BE2C (cell line): ENCODE data around the gene ADK.

Experiments used
- DNase-seq: peaks from one replicate; pipeline ENCODE4 v3.0.0-alpha.2; 2020
- H3K27me3 ChIP-seq: fragments of 250-450 bp; sonication (Bioruptor Pico); 2 replicates; pipeline ENCODE4 v1.5.1; 2020; ENCODE audit warnings: mild to moderate bottlenecking
- H3K36me3 ChIP-seq: fragments of 250-450 bp; sonication (Bioruptor Pico); 2 replicates; pipeline ENCODE4 v1.5.1; 2020; ENCODE audit warnings: mild to moderate bottlenecking
- H3K4me1 ChIP-seq: fragments of 250-450 bp; sonication (Bioruptor Pico); 2 replicates; pipeline ENCODE4 v1.5.1; 2020
- H3K4me3 ChIP-seq: 2 replicates; pipeline ENCODE4 v1.5.1; 2011; ENCODE audit warnings: low read depth, low read length
- H3K9me3 ChIP-seq: fragments of 250-450 bp; sonication (Bioruptor Pico); 2 replicates; pipeline ENCODE4 v1.5.1; 2020
- CTCF ChIP-seq: IDR thresholded peaks from 2 replicates; pipeline ENCODE4 v1.5.1; 2012; ENCODE audit warnings: mild to moderate bottlenecking, low read depth, low read length

The ADK gene

DNA sequence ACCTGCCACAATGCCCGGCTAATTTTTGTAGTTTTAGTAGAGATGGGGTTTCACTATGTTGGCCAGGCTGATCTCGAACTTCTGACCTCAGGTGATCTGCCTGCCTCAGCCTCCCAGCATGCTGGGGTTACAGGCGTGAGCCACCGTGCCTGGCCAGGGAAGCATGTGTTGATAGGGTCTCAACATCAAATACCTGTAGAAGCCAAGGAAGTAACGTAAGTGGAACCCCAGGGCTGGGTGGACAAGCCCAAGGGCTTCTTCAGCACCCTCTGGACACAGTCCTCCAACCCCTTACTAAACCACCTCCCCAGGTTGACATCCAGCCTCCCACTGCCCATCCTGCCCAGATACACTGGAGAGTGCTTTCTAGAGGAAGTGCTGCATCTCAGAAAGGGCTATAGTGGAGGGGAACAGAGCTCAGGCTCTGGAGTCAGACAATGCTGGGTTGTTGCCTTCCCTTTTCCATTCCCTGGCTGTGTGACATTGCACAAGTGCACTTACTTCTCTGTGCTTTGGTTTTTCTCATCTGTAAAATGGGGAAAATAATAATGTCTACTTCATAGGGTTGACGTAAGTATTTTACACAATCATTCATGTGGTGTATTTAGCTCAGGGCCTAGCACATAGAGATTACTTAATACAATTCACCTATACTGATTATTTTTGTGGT is 601.5 kb downstream of the ADK start:
- no peaks in the 10 kb centered on the region for H3K27me3 ChIP-seq
- no peaks in the 10 kb centered on the region for H3K9me3 ChIP-seq
- H3K4me1 ChIP-seq = no peaks in the 10 kb centered on the region
- no peak for TF ChIP-seq CTCF
- H3K4me3 ChIP-seq = no peak overlapping the region
- H3K36me3 ChIP-seq = no peaks in the 10 kb centered on the region
- DNase-seq = no peak

DNA sequence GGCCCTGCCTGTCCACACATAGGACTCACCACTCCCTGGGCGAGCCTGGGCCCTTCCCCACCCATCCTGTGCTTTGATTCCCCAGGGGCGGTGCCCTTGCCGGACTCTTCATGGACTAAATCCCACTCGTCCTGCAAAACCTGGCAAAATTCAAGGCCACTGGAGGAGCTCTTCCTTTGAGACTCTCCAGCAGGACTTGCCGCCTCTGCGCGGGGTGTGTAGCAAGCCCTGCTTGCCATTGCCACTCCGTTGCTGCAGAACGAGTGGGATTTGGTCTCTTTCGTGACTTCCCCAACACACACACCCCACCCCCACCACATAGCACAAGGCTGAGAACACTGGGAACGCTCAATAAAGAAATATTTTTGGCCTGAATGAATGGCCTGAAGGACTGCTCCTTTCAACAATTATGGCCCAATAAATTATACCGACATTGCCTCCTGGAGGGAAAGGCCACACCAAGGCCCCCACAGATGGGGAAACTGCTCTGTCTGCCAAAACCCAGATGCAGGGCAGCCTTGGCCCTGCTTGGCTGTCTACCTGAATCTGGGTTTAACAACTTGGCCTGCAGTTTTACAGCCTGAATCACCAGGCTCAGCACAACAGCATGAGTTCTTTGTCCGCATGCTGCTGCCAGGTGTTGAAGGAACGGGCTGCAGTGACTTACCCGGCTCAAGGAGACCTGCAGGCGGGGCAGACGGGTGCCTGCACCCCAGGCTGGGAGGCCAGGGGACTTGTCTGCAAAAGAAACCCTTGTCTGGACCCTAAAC is 602.6 kb downstream of the ADK start:
- Histone ChIP-seq H3K4me3 (no peak overlapping the region), H3K4me1 (no peaks in the 10 kb centered on the region), H3K36me3 (no peaks in the 10 kb centered on the region), H3K27me3 (no peaks in the 10 kb centered on the region), H3K9me3 (no peaks in the 10 kb centered on the region)
- TF ChIP-seq CTCF = no peak
- DNase-seq = no peak

GRCh38 chr10:74754381-74754821 is 603.4 kb downstream of the ADK start:
- no peak for DNase-seq
- TF ChIP-seq CTCF = no peak
- no peaks in the 10 kb centered on the region for H3K36me3 ChIP-seq
- no peaks in the 10 kb centered on the region for H3K4me1 ChIP-seq
- no peaks in the 10 kb centered on the region for H3K27me3 ChIP-seq
- H3K4me3 ChIP-seq = no peak overlapping the region
- H3K9me3 ChIP-seq = no peaks in the 10 kb centered on the region

GRCh38 chr10:74755273-74755672 is 604.3 kb downstream of the ADK start:
- TF ChIP-seq CTCF = no peak
- H3K4me3 ChIP-seq = no peak overlapping the region
- no peaks in the 10 kb centered on the region for H3K36me3 ChIP-seq
- H3K9me3 ChIP-seq = no peaks in the 10 kb centered on the region
- no peaks in the 10 kb centered on the region for H3K27me3 ChIP-seq
- no peak for DNase-seq
- H3K4me1 ChIP-seq = no peaks in the 10 kb centered on the region
